PC-3 (cell line): ENCODE results near the gene LRRC4B. TPM values are rescaled to one million over a fixed set of nuclear protein-coding genes. Genes with fewer than 3 reads are reported as not detected.
A peak's percentile ranks its signal among the peaks of the same experiment; 100 is the strongest.
"Not testable (repeated sequence)": the region's sequence is repeated elsewhere in the genome, so short reads cannot be mapped to it uniquely, and the experiment has no call there.

Experiments used
- ATAC-seq: fragments of 200-7000 bp; cut with Tn5 transposase; 2 replicates; pipeline ENCODE4 v1.9.1; 2020; ENCODE audit warnings: mild to moderate bottlenecking, moderate library complexity
- BruUV-seq: library from RNA; stranded (reverse); fragments of 400-500 nt; replicated peaks from 2 replicates; lab custom pipeline; 2021; lab: Mats Ljungman, UMichigan
- CTCF ChIA-PET: fragments of 300-600 bp; sonication (Branson Sonifier 250); formaldehyde crosslinking; loops from one replicate; lab custom pipeline; 2022; ENCODE audit warnings: antibody characterized with exemption; lab: Charles Lee
- POLR2A ChIA-PET: fragments of 300-600 bp; sonication (Branson Sonifier 250); formaldehyde crosslinking; loops from one replicate; lab custom pipeline; 2022; ENCODE audit warnings: antibody characterized with exemption; ENCODE audit not compliant: unreplicated experiment; lab: Charles Lee
- DNase-seq: peaks from one replicate; pipeline ENCODE4 v3.0.0-alpha.2; 2015
- H2AFZ ChIP-seq: fragments of 300-600 bp; sonication (generic); 2 replicates; pipeline ENCODE4 v1.6.0; 2016; ENCODE audit warnings: antibody characterized with exemption, low read length
- H3F3A ChIP-seq: fragments of 300-600 bp; sonication (generic); one replicate; pipeline ENCODE4 v1.6.0; 2017; ENCODE audit warnings: antibody characterized with exemption, low read length, control low read depth, mild to moderate bottlenecking; ENCODE audit not compliant: unreplicated experiment
- H3K27ac ChIP-seq: fragments of 300-600 bp; sonication (generic); 2 replicates; pipeline ENCODE4 v1.5.1; 2016; ENCODE audit warnings: mild to moderate bottlenecking, low read length
- H3K27me3 ChIP-seq: fragments of 300-600 bp; sonication (generic); 2 replicates; pipeline ENCODE4 v1.6.1; 2016; ENCODE audit warnings: low read length, mixed read lengths
- H3K36me3 ChIP-seq: fragments of 300-600 bp; sonication (generic); 2 replicates; pipeline ENCODE4 v1.6.1; 2016; ENCODE audit warnings: low read depth, mixed run types, low read length, mixed read lengths
- H3K4me1 ChIP-seq: fragments of 300-600 bp; sonication (generic); 2 replicates; pipeline ENCODE4 v1.5.1; 2016; ENCODE audit warnings: low read length; ENCODE audit not compliant: insufficient read depth
- H3K4me2 ChIP-seq: fragments of 300-600 bp; sonication (generic); 2 replicates; pipeline ENCODE4 v1.6.0; 2016; ENCODE audit warnings: low read length
- H3K4me3 ChIP-seq: fragments of 300-600 bp; sonication (generic); 2 replicates; pipeline ENCODE4 v1.5.1; 2016; ENCODE audit warnings: mild to moderate bottlenecking, low read length, mixed read lengths
- H3K79me2 ChIP-seq: fragments of 300-600 bp; sonication (generic); 2 replicates; pipeline ENCODE4 v1.6.1; 2017; ENCODE audit warnings: low read length, mixed read lengths
- H3K9ac ChIP-seq: fragments of 300-600 bp; sonication (generic); 2 replicates; pipeline ENCODE4 v1.6.0; 2016; ENCODE audit warnings: mild to moderate bottlenecking, low read length
- H3K9me2 ChIP-seq: fragments of 300-600 bp; sonication (generic); replicated peaks from 2 replicates; pipeline ENCODE4 v1.6.1; 2016; ENCODE audit warnings: mixed run types, low read length, mixed read lengths
- H3K9me3 ChIP-seq: fragments of 300-600 bp; sonication (generic); 2 replicates; pipeline ENCODE4 v1.6.1; 2016; ENCODE audit warnings: low read length, mixed read lengths
- H4K20me1 ChIP-seq: fragments of 300-600 bp; sonication (generic); 2 replicates; pipeline ENCODE4 v1.6.1; 2016; ENCODE audit warnings: low read length, mixed read lengths
- CTCF ChIP-seq: fragments of 300-600 bp; sonication (generic); conservative IDR thresholded peaks from 2 replicates; pipeline ENCODE4 v1.5.1; 2017; ENCODE audit warnings: antibody characterized with exemption, low read depth, mild to moderate bottlenecking, low read length
- EZH2 ChIP-seq: fragments of 300-600 bp; sonication (generic); IDR thresholded peaks from one replicate; pipeline ENCODE4 v1.6.1; 2017; ENCODE audit warnings: antibody characterized with exemption, mild to moderate bottlenecking, low read length; ENCODE audit not compliant: unreplicated experiment
- EZH2phosphoT487 ChIP-seq: fragments of 300-600 bp; sonication (generic); IDR thresholded peaks from 2 replicates; pipeline ENCODE4 v1.6.1; 2018; ENCODE audit warnings: mild to moderate bottlenecking, antibody characterized with exemption, low read length, borderline replicate concordance
- intact Hi-C: fragments of 100-400 bp; cut with micrococcal nuclease; formaldehyde crosslinking; loops from 2 replicates; pipeline ENCODE4 v1.9.0; 2023
- total RNA-seq: library from RNA; depleted of rRNA; stranded (reverse); fragments of >200 nt; gene quantifications from 2 replicates; pipeline ENCODE4 v1.2.3, GENCODE V29; 2014

Gene LRRC4B
- total RNA-seq, 1 experiment from 2014 or later: 0.26 TPM

- no peaks in the 10 kb centered on the region for H3K4me1 ChIP-seq
- H3K27ac ChIP-seq: no peak overlapping the region
- no peaks in the 10 kb centered on the region for H3K9me2 ChIP-seq
- ChIA-PET CTCF (interaction anchor here (0.5 kb wide), 1 partner anchor 55 kb away, joined by 3 read pairs; no protein-coding TSS in a partner anchor), POLR2A (no interaction called here)
- no peaks in the 10 kb centered on the region for H3F3A ChIP-seq
- H4K20me1 ChIP-seq: no peaks in the 10 kb centered on the region
- no peak for ATAC-seq
- intact Hi-C loops: no loop called here
- no peaks in the 10 kb centered on the region for H3K79me2 ChIP-seq
- H3K4me3 ChIP-seq: no peak overlapping the region
- no peak overlapping the region for H3K9ac ChIP-seq
- peaks cover 4% of the 10 kb centered on the region; the same call in 1 of the 2 replicates for H3K27me3 ChIP-seq
- no TSS peak for BruUV-seq
- no peak for TF ChIP-seq EZH2phosphoT487
- no peak for TF ChIP-seq EZH2
- TF ChIP-seq CTCF: peak; percentile 41; the same call in 1 of the 2 replicates
- DNase-seq: peak; percentile 34
- H3K9me3 ChIP-seq: no peaks in the 10 kb centered on the region
- H3K36me3 ChIP-seq: no peaks in the 10 kb centered on the region
- no peak overlapping the region for H3K4me2 ChIP-seq
- no peak overlapping the region for H2AFZ ChIP-seq
Measured at GRCh38 chr19:50607874-50608785, 39.9 kb upstream of the LRRC4B start.

- no peaks in the 10 kb centered on the region for H3K4me1 ChIP-seq
- no peaks in the 10 kb centered on the region for H3K36me3 ChIP-seq
- H3K4me2 ChIP-seq: no peak overlapping the region
- no peaks in the 10 kb centered on the region for H3F3A ChIP-seq
- intact Hi-C loops: no loop called here
- POLR2A ChIA-PET: no interaction called here
- H3K9me2 ChIP-seq: no peaks in the 10 kb centered on the region
- peaks cover 10% of the 10 kb centered on the region for H3K27me3 ChIP-seq
- H4K20me1 ChIP-seq: no peaks in the 10 kb centered on the region
- BruUV-seq: no TSS peak
- CTCF ChIA-PET: interaction anchor here (0.5 kb wide), 1 partner anchor 56 kb away, joined by 3 read pairs; no protein-coding TSS in a partner anchor
- no peaks in the 10 kb centered on the region for H3K79me2 ChIP-seq
- DNase-seq (no peak), ATAC-seq (no peak)
- no peak overlapping the region for H3K27ac ChIP-seq
- H3K9me3 ChIP-seq: no peaks in the 10 kb centered on the region
- no peak overlapping the region for H3K9ac ChIP-seq
- TF ChIP-seq EZH2phosphoT487 (no peak), EZH2 (no peak), CTCF (no peak)
- no peak overlapping the region for H3K4me3 ChIP-seq
- no peak overlapping the region for H2AFZ ChIP-seq
Measured at GRCh38 chr19:50607388-50607787, 39.2 kb upstream of the LRRC4B start.

GRCh38 chr19:50606059-50606836 lies 38.0 kb upstream of the LRRC4B start:
- H3K4me1 ChIP-seq, intact Hi-C loops, H3K36me3 ChIP-seq, DNase-seq, H3K4me2 ChIP-seq, H3K9me3 ChIP-seq, H3K27ac ChIP-seq, H3K4me3 ChIP-seq, ATAC-seq, H4K20me1 ChIP-seq, H3K79me2 ChIP-seq, BruUV-seq, H2AFZ ChIP-seq, H3K9ac ChIP-seq, H3F3A ChIP-seq, POLR2A ChIA-PET, H3K9me2 ChIP-seq: not testable (repeated sequence)
- CTCF ChIA-PET: interaction anchor here (0.6 kb wide), 1 partner anchor 410 kb away, joined by 3 read pairs; no protein-coding TSS in a partner anchor
- H3K27me3 ChIP-seq: peaks cover 17% of the 10 kb centered on the region
